GM12878 (cell line): ENCODE data around the gene THSD8. TPM values are rescaled to one million over a fixed set of nuclear protein-coding genes. Genes with fewer than 3 reads are reported as not detected.

Experiments
- ATAC-seq: fragments of 200-7000 bp; cut with Tn5 transposase; 3 replicates; pipeline ENCODE4 v1.9.1; 2020; ENCODE audit warnings: mild to moderate bottlenecking, moderate library complexity
- BruUV-seq: library from RNA; stranded (reverse); fragments of 400-500 nt; replicated peaks from 2 replicates; lab custom pipeline; 2021; lab: Mats Ljungman, UMichigan
- CTCF ChIA-PET: fragments of 300-600 bp; sonication (Branson Sonifier 250); formaldehyde crosslinking; extraction: SDS; loops from one replicate; lab custom pipeline; 2021; ENCODE audit warnings: inconsistent platforms; lab: Yijun Ruan, JAX
- POLR2A ChIA-PET: fragments of 350-600 bp; formaldehyde crosslinking; extraction: SDS; loops from one replicate; lab custom pipeline; 2021; ENCODE audit warnings: inconsistent platforms; lab: Charles Lee
- RAD21 ChIA-PET: fragments of 300-600 bp; sonication (Branson Sonifier 250); formaldehyde crosslinking; loops from one replicate; lab custom pipeline; 2023; ENCODE audit warnings: antibody characterized with exemption; ENCODE audit not compliant: unreplicated experiment; lab: Charles Lee
- SMC1A ChIA-PET: fragments of 300-600 bp; sonication (Branson Sonifier 250); formaldehyde crosslinking; loops from one replicate; lab custom pipeline; 2023; ENCODE audit not compliant: unreplicated experiment, uncharacterized antibody; lab: Charles Lee
- DNase-seq: peaks from one replicate; pipeline ENCODE4 v3.0.0-alpha.2; 2011; ENCODE audit warnings: low read depth, low spot score
- FAIRE-seq: peaks from 3 replicates; lab custom pipeline; 2011; peaks lifted over from hg19 to GRCh38; lab: Jason Lieb, UNC
- H2AFZ ChIP-seq: 2 replicates; pipeline ENCODE4 v1.6.0; 2011; ENCODE audit warnings: low read depth, low read length, control low read depth; ENCODE audit not compliant: control insufficient read depth
- H3K27ac ChIP-seq: 2 replicates; pipeline ENCODE4 v1.5.1; 2011; ENCODE audit warnings: control low read depth; ENCODE audit not compliant: control insufficient read depth, insufficient read depth
- H3K27me3 ChIP-seq, 2 experiments: replicated peaks in 1 of 2; 2 replicates each; pipeline versions ENCODE4 v1.6.0 to v1.6.1; 2011; ENCODE audit warnings: low read length in 1 of 2; ENCODE audit not compliant: control insufficient read depth in 2 of 2, insufficient read depth in 2 of 2
- H3K36me3 ChIP-seq, 2 experiments: 2 replicates each; pipeline ENCODE4 v1.5.1; 2011; ENCODE audit warnings: low read length in 1 of 2; ENCODE audit not compliant: control insufficient read depth in 2 of 2, insufficient read depth in 2 of 2
- H3K4me1 ChIP-seq: 2 replicates; pipeline ENCODE4 v1.6.1; 2011; ENCODE audit warnings: mild to moderate bottlenecking, low read length, moderate library complexity, mixed read lengths; ENCODE audit not compliant: control insufficient read depth, insufficient read depth
- H3K4me2 ChIP-seq: 2 replicates; pipeline ENCODE4 v1.6.0; 2011; ENCODE audit warnings: control low read depth; ENCODE audit not compliant: control insufficient read depth, insufficient read depth
- H3K4me3 ChIP-seq: fragments of 200-600 bp; sonication (generic); 2 replicates; pipeline ENCODE4 v1.5.1; 2016
- H3K79me2 ChIP-seq: 2 replicates; pipeline ENCODE4 v1.6.0; 2011; ENCODE audit warnings: low read length; ENCODE audit not compliant: control insufficient read depth, insufficient read depth
- H3K9ac ChIP-seq: 2 replicates; pipeline ENCODE4 v1.8.0; 2011; ENCODE audit warnings: low read length, control low read depth, mixed read lengths; ENCODE audit not compliant: control insufficient read depth, insufficient read depth
- H3K9me3 ChIP-seq: replicated peaks from 3 replicates; pipeline ENCODE4 v1.5.1; 2011; ENCODE audit warnings: mild to moderate bottlenecking, low read length; ENCODE audit not compliant: control insufficient read depth, insufficient read depth
- H4K20me1 ChIP-seq: 2 replicates; pipeline ENCODE4 v1.6.0; 2011; ENCODE audit not compliant: control insufficient read depth, insufficient read depth
- CREM ChIP-seq: IDR thresholded peaks from 2 replicates; pipeline ENCODE4 v1.6.1; 2014; ENCODE audit warnings: antibody characterized with exemption, low read depth
- WGBS: methylation state at CpG from one replicate; pipeline ENCODE4 v1.1.6; 2016; ENCODE audit warnings: low lambda C conversion rate; ENCODE audit not compliant: insufficient replicate concordance, insufficient coverage; ENCODE audit errors: missing lambda C conversion rate; 5-methylcytosine and 5-hydroxymethylcytosine counted together
- in situ Hi-C: fragments of 300-500 bp; cut with MboI; formaldehyde crosslinking; loops from 9 replicates; pipeline ENCODE4 v1.14.3; 2018; ENCODE audit warnings: mixed read lengths
- intact Hi-C: fragments of 100-400 bp; cut with micrococcal nuclease; formaldehyde crosslinking; loops from one replicate; pipeline ENCODE4 v1.14.2; 2022; ENCODE audit not compliant: unreplicated experiment
- polyA plus RNA-seq, 11 experiments: library from polyadenylated mRNA; depleted of rRNA in 4 of 11; unstranded in 6 of 11; stranded (reverse) in 5 of 11; fragments of >200 nt; fragmentation: Nextera tagmentation in 4 of 11; fragmentation: Illumina TruSeq in 1 of 11; extraction: Ambion mirVana in 4 of 11; extraction: Trizol in 1 of 11; gene quantifications; 1 replicate in 1 of 11; 2 replicates in 10 of 11; pipeline versions ENCODE4 v1.2.1 to v1.2.3, GENCODE V29; 2011 to 2016; ENCODE audit warnings: inconsistent platforms in 2 of 11, missing spikeins in 2 of 11, low read depth in 1 of 11
- total RNA-seq, 4 experiments: library from RNA; depleted of rRNA in 3 of 4; stranded (reverse); fragments of >200 nt in 3 of 4; fragmentation: Illumina TruSeq in 1 of 4; extraction: Trizol in 1 of 4; gene quantifications; 2 replicates each; pipeline versions ENCODE4 v1.2.1 to v1.2.3, GENCODE V29; 2013 to 2021
- TF ChIP-seq, protein P1 (sequence below): fragments of 450-650 bp; IDR thresholded peaks from 2 replicates; pipeline ENCODE4 v1.6.1; 2016; ENCODE audit warnings: mild to moderate bottlenecking

The THSD8 gene
- total and polyA plus RNA-seq, 10 of the 15 experiments (the other 5 are each of a cell fraction or from before 2014, with no cell fraction given), result 0.24 to 32.3 (median 21.3) TPM; not detected in 2

DNA sequence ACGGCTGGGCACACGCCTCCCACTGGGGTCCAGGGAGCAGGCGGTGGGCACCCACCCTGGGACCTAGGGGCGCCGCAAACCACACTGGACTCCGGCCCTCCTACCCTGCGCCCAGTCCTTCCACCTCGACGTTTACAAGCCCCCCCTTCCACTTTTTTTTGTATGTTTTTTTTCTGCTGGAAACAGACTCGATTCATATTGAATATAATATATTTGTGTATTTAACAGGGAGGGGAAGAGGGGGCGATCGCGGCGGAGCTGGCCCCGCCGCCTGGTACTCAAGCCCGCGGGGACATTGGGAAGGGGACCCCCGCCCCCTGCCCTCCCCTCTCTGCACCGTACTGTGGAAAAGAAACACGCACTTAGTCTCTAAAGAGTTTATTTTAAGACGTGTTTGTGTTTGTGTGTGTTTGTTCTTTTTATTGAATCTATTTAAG, 9.0 kb upstream of the THSD8 start:
- H3K9ac ChIP-seq, result peak overlapping the region; percentile 95

More for the DNA sequence above, 9.0 kb upstream of the THSD8 start:
- Histone ChIP-seq H3K9me3 (no peaks in the 10 kb centered on the region; the same call in 2 of the 3 replicates), H3K36me3 (no peaks in the 10 kb centered on the region), H3K27me3 (no peaks in the 10 kb centered on the region), H3K4me2 (peak overlapping the region; percentile 97), H3K4me3 (peak overlapping the region; percentile 87), H3K79me2 (peaks cover 42% of the 10 kb centered on the region), H3K4me1 (peaks cover 32% of the 10 kb centered on the region), H2AFZ (no peak overlapping the region), H3K27ac (peak overlapping the region; percentile 95), H4K20me1 (no peaks in the 10 kb centered on the region)
- RAD21 ChIA-PET, result interaction anchor here (0.7 to 11.4 kb wide), 5 partner anchors 8 to 55 kb away, joined by 3 to 303 read pairs (median 4); partner anchors contain the start of gene HOOK2
- in situ Hi-C loops, result no loop called here
- 2% methylated on average over 22 of the region's 22 CpGs for WGBS
- SMC1A ChIA-PET, result interaction anchor here (1.2 to 11.5 kb wide), 4 partner anchors 13 to 59 kb away, joined by 3 to 240 read pairs (median 4); partner anchors contain the start of gene TRIR
- ATAC-seq, result no peak
- BruUV-seq, result no TSS peak
- CTCF ChIA-PET, result interaction anchor here (1.0 to 12.9 kb wide), 5 partner anchors 10 to 56 kb away, joined by 3 to 537 read pairs (median 5); partner anchors contain the start of genes GET3 and HOOK2
- FAIRE-seq, result no peak
- POLR2A ChIA-PET, result interaction anchor here (0.6 to 8.2 kb wide), 15 partner anchors 8 to 182 kb away, joined by 3 to 303 read pairs (median 4); partner anchors contain the start of genes GCDH, GET3, HOOK2 and MAN2B1
- DNase-seq, result no peak
- intact Hi-C loops, result loop anchor here (1.0 kb wide), 1 partner anchor 112 kb away; the partner anchor contains the start of gene DHPS
- TF ChIP-seq, protein P1, sequence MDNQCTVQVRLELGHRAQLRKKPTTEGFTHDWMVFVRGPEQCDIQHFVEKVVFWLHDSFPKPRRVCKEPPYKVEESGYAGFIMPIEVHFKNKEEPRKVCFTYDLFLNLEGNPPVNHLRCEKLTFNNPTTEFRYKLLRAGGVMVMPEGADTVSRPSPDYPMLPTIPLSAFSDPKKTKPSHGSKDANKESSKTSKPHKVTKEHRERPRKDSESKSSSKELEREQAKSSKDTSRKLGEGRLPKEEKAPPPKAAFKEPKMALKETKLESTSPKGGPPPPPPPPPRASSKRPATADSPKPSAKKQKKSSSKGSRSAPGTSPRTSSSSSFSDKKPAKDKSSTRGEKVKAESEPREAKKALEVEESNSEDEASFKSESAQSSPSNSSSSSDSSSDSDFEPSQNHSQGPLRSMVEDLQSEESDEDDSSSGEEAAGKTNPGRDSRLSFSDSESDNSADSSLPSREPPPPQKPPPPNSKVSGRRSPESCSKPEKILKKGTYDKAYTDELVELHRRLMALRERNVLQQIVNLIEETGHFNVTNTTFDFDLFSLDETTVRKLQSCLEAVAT, result peak; percentile 94; the same call in 1 of the 2 replicates
- TF ChIP-seq CREM, result no peak
- TF ChIP-seq, all 136 proteins: peak for 1
